HG02970 (cell line): Measurements from ENCODE around the gene MIEF1.

Experiments
- ATAC-seq: cut with Tn5 transposase; IDR thresholded peaks from one replicate; pipeline ENCODE4 v1.9.1; 2021; ENCODE audit warnings: mild to moderate bottlenecking, moderate library complexity, moderate number of reproducible peaks; ENCODE audit not compliant: unreplicated experiment, low FRiP score

Gene MIEF1

DNA sequence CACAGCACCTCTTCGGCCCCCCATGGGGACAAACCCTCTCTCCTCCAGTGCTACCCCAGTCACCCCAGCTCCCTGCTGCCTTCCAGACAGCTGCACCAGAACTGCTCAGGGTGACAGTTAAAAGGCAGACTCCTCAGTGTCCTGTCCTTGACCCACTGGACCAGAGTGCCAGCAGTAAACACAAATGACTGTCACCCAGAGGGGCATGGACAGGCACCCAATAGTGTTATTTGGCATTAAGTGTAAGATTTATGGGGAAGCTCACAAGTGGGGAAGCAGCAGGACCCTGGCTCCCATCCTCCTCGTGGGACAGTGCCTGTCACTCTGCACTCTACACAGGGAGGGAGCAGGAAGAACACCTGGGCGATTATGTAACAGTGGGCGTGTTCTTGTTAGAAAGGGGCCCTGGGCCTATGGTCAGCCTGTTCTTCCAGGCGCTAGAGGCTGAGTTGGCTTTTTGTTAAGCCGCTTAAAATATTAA lies 25.4 kb downstream of the MIEF1 start:
- no peak for ATAC-seq

DNA sequence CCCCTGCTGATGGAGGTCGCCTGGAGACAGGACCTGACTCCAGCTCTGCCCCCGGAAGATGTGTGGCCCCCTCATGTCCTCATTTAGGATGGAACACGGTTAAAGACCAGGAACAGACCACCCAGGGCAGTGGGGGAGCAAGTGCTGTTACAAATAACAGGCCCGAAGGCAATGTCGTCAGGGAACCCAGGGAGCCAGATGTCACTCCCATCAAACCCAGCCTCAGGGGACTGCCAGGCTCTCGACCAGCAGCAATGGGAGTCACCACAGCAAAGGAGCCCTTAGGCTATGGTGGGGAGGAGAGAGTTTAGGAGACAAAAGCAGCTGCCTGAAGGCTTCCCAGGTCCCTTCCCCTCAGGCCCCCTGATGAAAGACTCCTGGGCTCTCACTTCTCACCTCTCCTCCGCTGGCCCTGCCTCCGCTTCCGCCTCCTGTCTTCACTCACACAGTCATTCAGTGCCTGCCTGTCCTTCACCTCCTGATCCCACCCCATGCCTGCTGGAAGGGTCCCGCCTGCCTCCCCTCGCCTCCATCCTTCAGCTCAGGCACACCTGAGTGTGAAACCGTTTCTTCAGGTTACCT lies 26.1 kb downstream of the MIEF1 start:
- no peak for ATAC-seq

DNA sequence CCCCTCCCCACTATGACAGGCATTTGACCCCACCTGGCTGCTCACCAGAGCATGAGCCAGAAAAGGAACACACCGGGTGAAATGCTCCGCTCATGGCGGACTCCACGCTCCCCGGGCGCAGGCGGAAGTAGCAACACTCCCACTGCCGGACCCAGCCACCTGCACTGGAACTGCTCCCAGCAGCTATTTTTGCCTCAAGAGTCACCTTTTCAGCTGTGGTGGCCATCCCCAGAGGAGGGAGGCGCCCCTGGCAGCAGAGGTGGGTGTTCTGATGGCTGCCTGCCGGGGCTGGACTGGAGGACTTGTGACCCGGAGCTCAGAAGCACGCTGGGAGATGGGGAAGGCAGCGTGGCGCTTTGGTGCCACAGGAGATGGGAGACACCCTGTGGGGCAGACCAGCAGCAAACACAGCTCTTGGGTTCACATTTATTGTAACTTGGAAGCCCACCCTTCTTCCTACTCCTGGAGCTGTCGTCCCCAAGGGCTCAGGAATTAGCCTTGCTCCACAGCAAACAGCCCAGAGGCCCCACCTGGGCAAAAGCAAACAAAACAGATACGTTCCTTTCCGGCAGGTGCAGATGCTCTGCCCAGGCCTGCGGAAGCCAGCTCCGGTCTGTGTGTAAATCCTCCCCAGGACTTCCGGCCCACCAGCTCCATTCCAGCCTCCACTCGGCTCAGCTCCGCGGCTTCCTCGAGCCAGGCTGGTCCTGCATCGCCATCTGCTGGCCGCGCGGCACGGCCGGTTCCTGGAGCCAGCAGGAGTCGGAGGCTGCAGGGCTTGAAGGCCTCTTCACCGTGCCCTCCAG lies 26.8 kb downstream of the MIEF1 start:
- no peak for ATAC-seq

DNA sequence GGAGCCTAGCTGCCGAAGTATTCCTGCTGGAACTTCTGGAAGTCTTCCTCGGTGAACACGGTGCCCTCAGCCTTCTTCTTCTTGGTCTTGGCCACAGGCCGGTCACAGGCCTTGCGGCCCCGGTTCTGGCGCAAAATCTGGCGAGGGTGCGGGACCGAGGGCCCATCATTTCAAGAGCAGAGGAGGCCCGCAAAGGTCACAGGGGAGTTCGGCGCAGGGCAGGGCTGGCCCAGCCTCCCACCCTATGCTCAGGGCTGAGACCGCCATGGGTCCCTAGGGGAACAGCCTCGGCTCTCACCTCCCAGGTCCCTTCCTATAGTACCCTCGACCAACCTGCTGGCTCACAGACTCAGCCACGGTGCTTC lies 27.4 kb downstream of the MIEF1 start:
- ATAC-seq: no peak

DNA sequence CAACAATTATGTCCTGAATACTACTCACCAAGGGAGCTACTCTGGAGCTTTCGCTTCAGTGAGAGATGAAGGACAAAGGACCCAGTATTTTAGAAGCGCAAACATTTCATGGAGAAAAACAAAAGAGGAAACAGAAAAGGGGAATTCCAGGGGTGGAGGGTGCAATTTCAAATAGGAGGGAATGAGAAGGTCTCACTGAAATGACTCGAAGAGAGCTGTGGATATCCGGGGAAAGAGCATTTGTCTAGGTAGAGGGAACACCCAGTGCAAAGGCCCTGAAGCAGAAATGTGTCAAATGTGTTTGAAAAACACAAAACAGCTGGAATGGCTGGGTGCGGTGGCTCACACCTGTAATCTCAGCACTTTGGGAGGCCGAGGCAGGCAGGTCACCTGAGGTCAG lies 28.0 kb downstream of the MIEF1 start:
- no peak for ATAC-seq

DNA sequence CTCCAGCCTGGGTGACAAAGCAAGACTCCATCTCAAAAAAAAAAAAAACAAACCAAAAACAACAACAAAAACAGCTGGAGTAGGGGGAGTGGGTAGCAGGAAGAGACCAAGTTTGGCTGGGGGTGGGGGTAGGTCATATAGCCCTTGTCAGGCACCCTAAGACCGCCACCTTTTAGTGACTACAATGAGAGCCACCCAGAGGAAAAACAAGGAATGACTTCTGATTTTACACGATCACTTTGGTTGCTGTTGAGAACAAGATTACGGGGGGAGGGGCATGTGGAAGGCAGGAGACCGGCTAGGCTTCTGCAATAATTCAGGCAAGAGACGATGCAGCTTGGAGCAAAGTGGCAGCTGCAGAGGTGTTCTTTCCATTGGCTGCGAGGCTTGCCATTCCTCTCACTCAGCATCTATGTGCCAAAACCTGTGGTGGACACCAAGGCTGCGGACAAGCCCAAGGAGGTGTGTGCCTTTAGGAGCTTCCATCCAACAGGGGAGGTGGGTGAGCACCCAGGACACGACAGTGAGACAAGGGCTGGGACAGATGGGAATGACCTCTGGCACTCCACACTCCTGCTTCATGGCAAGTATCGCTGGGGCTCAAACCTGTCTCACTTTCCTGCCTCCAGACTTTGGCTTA lies 28.7 kb downstream of the MIEF1 start:
- ATAC-seq: no peak

DNA sequence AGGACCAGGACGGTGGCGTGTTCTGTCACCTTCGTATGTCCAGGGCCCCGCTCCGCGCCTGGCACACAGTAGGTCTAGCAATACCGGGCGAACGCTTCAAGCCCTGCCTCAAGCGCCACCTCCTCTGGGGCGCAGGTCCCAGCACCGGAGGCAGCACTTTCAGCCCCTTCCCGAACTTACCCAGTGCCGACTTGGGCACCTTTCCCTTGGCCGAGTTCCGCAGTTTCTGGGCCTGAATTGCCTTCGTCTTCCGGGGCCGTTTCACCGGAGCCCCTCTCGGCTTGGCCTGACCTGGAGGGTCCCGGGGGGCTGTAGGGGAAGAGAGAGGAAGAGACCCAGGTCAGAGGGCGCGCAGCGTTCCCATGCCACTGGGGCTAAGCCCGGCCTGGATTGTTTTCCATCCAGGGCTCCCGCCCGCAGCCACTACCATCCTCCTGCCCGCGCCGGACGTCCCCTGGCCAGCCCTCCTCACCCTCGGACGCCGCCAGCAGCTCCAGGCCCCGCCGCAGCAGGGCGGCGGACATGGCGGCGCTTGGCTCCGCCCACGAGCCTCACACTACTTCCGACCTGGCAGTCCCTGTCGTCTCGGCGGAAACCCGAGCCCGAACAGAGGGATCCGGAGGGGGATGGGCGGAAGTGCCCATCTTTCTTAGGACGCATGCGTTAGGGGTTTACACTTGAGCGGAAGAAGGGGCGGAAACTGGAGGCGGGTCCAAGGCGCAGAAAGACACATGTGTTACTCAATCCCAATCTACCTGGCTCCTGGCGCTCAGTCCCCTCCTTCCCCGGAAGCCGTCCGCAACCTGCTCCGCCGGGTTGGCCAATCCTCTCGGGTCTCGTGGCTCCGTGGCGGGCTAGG lies 30.4 kb downstream of the MIEF1 start, which contains the start of gene RPS19BP1:
Gene RPS19BP1 (minus strand): TSS at position 534 of the 859 bp plus-strand sequence. CDS start 10 bp downstream, at position 524.
- ATAC-seq: peak; percentile 87

DNA sequence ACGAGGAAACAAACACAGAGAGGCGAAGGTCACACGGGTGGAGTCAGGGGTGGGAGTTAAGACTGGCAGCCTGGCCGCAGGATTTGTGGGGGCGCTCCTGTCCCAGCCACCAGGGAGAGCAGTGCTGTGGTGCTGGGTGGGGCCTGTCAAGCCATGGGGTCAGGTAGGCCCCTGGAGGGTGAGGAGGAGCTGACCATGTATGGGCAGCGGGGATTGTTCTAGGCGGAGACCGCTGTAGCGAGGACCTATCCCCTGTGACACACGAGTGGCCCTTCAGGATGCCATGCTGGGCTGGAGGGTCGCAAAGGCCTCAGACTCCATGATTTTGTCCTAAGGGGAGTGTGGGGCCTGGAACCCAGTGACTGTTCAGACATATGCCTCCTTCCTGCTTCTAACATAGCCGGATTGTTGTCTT lies 32.0 kb downstream of the MIEF1 start:
- ATAC-seq: no peak

DNA sequence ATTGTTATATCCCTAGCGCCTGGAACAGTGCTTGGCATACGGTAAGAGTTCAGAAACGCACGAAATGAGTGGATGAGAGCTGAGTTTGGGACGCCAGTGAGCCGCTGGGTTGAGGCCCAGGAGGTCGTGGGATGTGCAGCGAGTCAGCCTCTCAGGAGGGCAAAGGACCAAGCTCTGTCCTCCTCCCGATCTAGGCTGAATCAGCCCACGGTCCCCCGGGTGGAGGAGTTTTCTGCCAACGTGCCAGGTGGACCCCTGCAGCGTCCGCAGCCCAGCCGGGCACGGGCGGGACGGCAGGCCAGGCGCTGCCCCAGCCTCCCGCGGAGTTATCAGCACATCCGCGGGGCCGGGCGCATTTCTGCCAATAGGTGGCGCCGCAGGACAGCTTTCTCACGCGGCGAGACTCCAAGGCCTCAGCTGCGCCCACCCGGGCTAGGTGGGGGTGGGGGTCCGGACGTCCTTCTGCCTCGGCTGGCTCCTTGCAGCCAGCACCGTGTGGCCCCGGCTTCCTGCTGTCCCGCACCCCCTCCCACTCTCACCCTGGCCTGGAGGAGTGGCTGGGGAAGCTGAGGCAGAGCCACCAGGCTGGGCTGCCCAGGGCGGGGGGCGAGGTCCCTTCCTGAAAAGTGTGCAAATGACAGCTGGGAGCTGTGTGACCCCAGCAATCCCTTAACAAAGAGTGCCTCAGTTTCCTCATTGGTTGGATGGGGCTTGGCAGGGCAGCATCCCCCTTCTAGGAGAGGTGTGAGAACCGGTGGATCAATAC lies 32.7 kb downstream of the MIEF1 start:
- ATAC-seq: no peak

DNA sequence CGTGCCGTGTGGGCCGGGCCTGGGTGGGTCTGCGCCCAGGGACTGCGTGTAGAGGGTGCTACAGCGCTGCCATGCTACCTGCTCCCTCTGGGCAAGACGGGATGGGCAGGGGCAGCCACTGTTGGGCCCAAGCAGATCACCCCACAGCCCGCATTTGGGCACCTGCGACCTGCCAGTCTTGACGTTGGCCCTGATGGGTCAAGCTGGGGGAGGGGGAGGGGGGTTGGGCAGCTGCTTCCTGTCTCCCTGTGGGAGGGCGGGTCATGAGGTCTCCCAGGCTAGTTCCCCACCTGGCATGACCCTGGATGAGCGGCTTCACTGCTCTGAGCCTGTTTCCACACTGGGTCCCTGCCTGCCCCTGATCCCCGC lies 33.3 kb downstream of the MIEF1 start:
- ATAC-seq: no peak

DNA sequence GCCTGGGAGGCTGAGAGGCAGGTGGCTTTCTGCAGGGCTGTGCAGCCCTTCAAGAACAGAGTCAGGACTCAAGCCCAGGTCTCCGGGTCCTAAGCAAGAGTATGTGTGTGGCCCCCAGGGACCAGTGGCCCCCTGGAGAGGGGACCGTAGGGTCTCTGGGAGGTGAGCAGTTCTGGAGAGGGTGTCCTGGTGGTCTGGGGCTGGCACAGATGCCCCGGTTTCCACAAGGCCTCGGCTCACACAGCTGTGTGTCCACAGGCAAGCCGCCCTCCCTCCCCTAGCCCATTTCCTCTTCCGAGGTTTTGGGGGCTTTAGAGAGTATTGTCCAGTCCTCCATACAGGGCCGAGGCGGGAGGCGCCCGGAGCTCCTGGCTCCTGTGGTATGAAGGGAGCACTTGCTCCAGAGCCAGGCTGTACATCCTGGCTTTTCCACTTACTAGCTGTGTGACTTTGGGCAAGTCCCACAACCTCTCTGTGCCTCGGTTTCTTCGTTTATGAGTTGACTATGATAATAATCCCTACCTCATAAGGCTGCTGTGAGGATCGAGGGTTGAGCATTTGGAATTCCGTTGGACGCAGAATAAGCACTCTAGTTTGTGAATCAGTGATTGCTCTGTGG lies 33.9 kb downstream of the MIEF1 start:
- no peak for ATAC-seq

DNA sequence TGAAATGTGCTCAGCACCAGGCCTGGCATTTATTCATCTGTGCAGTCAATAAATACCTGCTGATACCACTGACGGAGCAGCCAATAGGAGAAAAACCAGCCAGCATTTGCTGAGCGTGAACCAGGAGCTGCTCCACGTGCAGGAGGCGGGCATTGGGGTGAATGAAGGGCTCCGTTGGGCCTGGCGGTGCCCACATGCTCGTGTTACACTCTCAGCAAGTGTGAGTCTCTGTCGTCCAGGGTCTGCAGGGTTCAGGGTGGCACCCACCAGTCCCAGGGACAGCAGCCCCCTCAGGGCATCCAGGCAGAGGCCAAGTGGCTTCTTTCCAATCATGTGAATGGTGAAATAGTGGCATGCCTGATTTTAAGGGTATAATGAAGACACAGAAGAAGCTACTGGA lies 34.6 kb downstream of the MIEF1 start:
- ATAC-seq: no peak

DNA sequence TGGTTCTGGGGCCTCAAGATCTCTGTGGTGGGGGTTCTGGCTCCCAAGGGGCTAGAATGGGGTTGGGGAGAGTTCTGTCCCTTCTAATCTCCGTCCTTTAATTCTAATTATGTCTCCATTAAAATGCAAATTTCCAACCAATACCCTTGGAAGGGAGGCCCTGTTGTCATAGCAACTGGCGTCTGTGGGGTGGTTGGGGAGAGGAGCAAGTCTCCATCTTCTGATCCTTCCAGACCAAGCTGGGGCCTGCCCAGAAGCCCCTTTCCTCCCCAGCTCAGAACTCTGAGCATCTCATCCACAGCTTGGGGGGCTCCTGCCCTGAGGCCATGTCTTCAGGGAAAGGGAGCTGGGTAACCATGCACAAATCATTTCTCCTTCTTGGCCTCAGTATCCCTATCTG lies 35.9 kb downstream of the MIEF1 start:
- no peak for ATAC-seq

DNA sequence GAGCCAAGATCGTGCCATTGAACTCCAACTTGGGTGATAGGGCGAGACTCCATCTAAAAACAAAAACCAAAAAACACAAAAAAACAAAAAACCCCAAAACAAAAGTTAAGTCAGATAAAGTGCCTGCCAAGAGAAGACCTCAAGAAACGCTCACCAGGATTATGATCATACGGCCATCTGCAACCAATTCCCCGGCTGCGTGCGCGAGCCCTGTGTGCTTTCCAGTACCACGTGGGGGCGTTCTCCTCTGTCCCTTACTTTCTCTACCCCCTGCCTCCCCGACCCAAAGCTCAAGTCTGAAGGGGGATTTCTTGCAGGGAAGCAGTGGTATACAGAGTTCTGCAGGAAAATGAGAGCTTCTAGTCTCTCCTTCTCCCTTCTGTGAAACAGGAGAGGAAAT lies 41.0 kb downstream of the MIEF1 start:
- ATAC-seq: no peak

DNA sequence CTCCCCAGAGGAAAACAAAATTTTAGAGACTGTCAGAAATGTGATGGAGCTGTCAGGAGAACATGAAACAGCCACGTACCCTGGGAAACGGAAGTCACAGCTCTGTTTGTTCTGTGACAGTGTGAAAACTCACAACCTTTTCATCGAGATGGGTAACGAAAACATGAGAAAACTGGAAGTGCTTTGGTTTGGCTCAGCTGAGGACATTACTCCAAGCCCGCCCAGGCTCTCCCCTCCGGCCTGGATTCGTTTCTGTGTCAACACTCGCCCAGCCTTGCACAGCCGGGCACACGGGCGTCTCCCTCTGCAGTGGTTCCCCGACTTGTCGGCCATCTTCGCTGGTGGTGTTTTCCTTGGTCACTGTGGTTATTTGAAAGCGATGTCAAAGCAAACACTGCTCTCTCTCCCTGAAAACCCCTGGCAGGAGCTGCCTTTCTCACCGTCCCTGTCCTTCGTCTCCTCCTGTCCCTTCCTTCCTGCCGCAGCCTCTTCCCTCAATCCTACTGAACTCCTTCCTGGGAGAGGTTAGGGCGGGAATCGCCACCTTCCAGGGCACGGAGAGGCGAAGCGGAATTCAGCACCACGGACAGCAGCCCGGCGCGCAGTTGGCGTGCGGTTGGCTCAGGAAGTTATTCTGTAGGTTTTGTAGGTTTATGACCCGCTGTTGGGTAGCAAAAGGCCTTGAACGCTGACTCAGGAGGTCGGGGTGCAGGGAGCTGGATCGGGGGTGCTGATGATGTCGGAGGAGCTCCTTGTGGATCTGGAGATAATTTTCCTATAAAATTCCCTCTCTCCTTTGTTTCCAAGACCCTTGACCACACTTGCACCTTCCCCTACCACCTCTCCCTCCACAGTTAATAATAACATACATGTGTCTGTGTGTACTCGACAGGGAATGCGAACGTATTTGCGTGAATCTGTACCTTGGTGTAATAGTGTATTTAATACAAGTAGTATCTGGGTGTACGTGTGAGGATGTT lies 43.6 kb downstream of the MIEF1 start:
- ATAC-seq: no peak

DNA sequence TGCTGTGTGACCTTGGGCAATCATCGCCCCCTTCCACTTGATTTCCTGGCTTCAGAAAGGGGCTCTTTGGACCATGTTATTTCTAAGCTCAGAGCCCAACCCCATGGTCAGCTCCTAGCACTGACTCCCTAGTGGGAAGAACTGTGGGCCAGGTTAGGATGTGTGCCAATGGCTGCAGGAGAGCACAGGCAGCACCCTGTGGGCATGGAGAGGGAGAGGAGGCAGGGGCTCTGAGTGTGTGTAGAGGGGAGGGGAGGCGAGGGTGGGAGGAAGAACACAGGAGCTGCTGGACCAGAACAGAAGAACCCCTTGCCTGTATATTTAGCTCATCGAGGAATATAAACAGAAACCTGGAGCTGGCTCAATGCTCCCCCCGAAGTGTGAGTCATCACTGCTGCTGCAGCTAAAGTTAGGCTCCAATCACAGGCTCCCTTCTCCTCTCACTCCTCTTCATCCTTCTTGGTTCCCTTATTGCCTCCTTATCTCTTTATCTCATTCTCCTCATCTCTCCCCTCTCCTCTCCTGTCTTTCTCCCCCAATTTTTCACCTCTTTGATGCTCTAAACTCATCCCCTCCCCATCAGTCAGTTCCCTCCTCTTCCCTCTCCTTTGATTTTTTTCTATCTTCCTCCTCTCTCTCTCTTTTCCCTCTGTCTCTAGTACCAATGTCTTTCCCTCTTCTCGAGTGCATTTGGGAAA lies 44.9 kb downstream of the MIEF1 start:
- ATAC-seq: no peak

DNA sequence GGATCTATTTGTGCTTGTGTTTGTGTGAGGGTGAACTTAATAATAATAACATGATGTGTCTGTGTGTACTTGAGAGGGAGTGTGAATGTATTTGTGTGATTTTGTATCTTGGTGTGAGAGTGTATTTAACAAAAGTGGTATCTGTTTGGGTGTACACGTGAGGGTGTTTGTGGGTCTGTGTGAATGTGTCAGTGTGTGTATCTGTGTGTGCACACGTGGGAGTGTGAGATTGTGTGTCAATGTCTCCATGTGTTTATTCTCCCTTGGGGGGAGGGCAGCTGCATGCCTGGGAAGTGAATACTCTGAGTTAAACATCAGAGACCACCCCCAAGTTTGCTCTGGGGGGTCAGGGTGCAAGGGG lies 45.5 kb downstream of the MIEF1 start:
- no peak for ATAC-seq

DNA sequence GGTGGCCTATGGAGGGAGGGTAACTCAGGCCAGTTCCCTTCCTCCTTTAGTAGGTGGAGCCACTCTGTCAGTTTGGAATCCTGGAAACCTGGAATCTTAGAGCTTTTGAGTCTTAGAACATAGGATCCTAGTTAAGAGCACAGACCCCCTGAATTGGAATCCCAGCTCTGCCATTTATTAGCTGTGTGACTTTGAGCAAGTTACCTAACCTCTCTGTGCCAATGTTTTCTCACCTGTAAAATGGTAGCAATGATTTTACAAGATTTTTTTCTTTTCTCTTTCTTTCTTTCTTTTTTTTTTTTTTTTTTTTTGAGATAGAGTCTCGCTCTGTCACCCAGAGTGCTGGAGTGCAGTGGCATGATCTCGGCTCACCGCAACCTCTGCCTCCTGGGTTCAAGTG lies 51.3 kb downstream of the MIEF1 start:
- ATAC-seq: no peak
